ENCODE measurements around the gene PQBP1.

Gene PQBP1

DNA sequence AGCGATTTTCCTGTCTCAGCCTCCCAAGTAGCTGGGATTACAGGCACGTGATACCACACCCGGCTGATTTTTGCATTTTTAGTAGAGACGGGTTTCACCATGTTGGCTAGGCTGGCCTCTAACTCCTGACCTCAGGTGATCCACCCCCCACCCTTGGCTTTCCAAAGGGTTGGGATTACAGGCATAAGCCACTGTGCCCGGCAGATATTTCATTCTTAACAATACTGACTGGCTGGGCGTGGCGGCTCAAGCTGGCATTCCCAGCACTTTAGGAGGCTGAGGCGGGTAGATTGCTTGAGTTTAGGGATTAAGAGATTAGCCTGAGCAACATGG, 1.3 kb downstream of the PQBP1 start:
- no peak for DNase-seq (ENCODE audit: low read depth, low spot score)
- no peak overlapping the region for H3K27ac ChIP-seq

DNA sequence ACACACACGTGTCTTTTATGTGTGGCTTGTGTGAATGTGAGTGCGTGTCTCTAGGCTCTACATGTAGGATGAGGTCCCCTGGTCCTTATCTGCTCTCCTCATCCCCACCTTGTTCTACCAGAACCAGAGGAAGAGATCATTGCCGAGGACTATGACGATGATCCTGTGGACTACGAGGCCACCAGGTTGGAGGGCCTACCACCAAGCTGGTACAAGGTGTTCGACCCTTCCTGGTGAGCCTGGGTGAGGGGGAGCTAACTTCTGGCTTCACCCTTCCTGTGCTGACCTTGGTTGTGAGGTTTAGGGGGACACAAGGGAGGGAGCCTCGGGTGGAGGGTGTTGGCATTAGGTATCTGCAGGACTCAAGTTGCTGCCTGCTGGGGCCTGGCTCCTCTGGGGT, 3.3 kb downstream of the PQBP1 start:
- no peak for DNase-seq (ENCODE audit: low read depth, low spot score)
- no peak overlapping the region for H3K27ac ChIP-seq

DNA sequence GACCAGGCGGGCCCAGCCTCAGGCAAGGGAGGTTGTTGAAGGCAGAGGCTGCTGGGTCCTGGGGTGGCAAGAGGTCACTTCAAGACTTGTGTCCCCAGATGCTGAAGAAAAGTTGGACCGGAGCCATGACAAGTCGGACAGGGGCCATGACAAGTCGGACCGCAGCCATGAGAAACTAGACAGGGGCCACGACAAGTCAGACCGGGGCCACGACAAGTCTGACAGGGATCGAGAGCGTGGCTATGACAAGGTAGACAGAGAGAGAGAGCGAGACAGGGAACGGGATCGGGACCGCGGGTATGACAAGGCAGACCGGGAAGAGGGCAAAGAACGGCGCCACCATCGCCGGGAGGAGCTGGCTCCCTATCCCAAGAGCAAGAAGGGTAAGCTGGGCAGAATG, 4.4 kb downstream of the PQBP1 start:
- H3K27ac ChIP-seq = no peak overlapping the region
- no peak for DNase-seq (ENCODE audit: low read depth, low spot score)

DNA sequence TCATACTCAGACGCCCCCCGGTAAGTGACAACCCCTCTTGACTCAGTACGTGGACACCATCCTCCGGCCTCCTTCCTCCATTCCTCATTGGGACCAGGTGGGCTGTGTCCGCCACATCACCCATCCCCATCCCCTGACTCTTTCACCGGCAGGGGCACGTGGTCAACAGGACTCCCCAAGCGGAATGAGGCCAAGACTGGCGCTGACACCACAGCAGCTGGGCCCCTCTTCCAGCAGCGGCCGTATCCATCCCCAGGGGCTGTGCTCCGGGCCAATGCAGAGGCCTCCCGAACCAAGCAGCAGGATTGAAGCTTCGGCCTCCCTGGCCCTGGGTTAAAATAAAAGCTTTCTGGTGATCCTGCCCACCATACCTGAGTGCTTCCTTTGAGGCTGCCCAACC, 5.0 kb downstream of the PQBP1 start:
- no peak for DNase-seq (ENCODE audit: low read depth, low spot score)
- H3K27ac ChIP-seq = no peak overlapping the region

DNA sequence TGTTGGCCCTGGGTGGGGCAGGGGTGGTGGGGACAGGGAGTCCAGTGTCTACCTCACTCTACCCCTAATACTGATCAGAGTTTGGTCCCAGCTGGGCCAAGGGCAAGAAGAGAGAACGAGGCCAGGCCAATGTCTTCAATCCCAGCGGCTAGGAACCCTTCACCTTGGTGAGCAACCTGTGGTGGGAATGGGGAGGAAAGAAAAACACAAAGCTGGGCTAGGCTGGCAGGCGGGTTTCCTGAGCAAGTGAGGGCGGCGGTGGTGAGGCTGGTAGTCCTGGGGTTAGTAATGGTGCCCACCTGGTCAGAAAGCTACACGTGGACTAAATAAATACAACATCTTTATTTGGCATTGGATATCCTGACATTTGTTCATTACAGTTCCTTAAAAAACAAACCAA, 5.6 kb downstream of the PQBP1 start:
- H3K27ac ChIP-seq = no peak overlapping the region
- no peak for DNase-seq (ENCODE audit: low read depth, low spot score)

DNA sequence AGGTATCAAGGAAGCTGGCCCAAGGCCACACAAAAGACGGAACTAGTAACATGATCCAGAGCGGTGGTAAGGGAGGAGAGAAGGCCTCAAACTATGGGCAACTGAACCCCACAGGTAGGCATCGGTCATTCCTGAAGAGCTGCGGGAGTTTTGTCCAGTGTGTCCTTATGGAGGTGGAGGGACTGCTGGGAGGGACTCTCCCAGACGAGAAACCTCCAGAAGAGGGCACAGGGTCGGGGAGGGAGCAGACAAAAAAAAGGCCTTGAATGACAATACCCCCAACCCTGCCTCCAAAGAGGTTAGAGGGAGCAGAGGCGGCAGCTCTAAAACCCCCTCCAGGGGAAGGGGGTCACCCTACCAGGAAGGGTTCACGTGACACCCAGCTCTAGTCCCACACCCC, 6.5 kb downstream of the PQBP1 start:
- H3K27ac ChIP-seq = no peak overlapping the region

DNA sequence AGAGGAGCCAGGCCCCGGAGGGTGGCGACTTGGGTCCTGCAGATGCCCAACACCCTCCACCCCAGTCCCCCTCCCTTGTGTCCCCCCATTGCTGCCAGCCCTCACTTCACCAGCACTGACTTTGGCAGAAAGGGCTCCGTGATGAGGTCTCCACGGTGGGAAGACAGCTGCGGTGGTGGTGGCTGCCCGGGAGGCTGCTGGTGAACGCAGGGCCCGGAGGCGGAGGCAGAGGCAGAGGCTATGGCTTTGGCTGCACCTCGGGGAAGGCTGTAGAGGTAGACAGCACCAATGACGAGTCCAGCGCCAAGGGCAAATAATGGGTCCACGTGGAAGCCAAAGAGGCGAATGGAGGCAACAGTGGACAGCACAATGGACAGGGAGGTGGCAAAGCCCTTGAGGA, 6.9 kb downstream of the PQBP1 start:
- DNase-seq (ENCODE audit: low read depth, low spot score) = no peak
- H3K27ac ChIP-seq = no peak overlapping the region

More for the DNA sequence above, 6.5 kb downstream of the PQBP1 start:
- no peak for DNase-seq (ENCODE audit: low read depth, low spot score)

DNA sequence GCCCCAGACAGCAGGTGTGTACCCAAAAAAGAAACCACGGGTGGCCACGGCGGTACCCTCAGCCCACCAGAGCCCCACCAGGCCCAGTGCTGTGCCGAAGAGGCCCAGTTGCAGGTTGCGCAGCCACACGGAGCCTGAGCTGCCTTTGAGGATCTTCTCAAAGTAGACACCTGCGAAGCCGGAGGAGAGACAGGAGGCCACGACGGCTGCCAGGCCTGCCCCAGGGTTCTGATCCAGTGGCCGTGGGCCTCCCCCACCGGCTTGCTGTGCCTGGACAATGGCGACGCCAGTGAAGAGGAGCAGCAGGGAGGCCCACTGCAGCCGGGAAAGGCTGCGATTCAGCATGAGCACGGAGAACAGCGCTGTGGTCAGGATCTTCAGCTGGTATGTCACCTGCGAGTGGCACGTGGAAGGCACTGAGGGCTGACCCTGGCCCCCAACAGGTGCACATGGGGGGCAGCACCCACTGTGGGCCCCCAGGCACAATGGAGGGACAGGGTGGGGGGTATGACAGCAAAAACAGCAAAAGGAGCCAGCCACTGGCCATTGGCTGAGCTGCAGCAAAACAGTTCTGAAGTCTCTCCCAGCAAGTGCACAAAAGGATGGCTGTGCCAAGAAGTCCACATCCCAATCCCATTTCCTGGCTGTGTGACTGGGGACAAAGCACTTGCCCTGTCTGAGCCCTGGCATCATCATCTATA, 7.5 kb downstream of the PQBP1 start:
- no peak for DNase-seq (ENCODE audit: low read depth, low spot score)
- H3K27ac ChIP-seq = no peak overlapping the region

DNA sequence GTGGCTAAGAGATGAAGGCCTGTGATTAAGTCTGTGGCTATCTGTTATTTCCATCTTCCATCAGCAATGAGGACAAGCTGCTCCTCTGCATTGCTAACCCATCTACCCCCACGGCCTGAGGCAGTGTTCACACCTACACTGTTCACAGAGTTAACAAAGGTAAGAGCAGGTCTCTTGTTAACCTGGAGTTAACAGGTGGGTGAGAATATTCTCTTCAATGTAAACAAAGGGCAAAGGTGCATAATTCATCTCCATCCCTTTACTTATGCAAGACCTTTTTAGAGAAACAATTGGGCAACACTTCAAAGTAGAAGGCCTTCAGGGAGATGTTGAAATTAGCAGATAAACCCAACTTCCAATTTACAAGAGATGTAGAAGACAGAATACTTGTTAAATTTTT, 10.9 kb downstream of the PQBP1 start:
- DNase-seq (ENCODE audit: low read depth, low spot score) = no peak
- no peak overlapping the region for H3K27ac ChIP-seq

DNA sequence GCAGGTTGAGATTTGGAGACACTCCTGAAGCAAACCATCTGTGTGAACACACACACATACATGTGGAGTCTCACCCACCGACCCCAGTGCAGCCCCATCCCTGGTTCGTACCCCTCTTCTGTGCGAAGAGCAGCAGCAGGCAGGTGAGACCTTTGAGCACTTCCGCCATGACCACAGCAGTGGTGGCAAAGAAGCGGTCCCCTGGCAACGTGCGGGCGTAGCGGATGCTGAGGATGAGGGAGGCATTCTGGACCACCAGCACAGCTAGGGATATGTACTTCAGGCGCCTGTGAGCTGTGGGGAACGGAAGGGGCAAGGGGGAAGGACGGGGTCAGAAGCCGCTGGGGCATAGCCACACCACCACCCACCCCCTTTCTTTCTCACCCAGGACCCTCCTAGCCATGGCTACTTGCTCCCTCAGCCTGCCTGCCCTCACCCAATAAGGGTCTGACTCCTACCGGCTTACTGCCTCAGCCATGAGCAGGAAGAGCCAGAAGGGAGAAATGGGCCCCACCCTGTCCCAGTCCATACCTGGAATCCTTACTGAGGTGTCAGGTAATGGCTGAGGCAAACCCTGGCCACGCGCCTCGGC, 12.1 kb downstream of the PQBP1 start:
- no peak for DNase-seq (ENCODE audit: low read depth, low spot score)
- peak overlapping the region; percentile 90 for H3K27ac ChIP-seq

DNA sequence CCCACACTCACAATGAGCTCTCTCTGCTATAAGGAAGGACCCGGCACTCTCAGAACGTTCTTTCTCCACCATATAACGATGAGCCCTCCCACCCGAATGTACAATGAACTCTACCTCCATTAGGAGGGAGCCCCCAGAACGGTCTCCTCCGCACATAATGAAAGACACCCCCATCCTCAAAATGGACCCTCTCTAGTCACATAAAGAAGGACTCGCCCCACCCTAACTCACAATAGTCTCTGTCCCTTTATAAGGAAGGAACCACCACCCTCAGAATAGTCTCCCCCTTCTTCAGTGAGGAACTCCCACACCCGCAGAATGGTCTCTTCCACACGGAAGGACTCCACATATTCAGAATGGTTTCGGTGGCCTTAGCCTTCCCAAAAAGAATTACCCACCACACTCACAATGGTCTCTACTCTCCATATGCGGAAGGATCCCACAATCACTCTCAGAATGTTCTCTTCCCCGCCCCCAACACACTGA, 13.2 kb downstream of the PQBP1 start:
- peak overlapping the region; percentile 90 for H3K27ac ChIP-seq
- DNase-seq (ENCODE audit: low read depth, low spot score) = no peak

DNA sequence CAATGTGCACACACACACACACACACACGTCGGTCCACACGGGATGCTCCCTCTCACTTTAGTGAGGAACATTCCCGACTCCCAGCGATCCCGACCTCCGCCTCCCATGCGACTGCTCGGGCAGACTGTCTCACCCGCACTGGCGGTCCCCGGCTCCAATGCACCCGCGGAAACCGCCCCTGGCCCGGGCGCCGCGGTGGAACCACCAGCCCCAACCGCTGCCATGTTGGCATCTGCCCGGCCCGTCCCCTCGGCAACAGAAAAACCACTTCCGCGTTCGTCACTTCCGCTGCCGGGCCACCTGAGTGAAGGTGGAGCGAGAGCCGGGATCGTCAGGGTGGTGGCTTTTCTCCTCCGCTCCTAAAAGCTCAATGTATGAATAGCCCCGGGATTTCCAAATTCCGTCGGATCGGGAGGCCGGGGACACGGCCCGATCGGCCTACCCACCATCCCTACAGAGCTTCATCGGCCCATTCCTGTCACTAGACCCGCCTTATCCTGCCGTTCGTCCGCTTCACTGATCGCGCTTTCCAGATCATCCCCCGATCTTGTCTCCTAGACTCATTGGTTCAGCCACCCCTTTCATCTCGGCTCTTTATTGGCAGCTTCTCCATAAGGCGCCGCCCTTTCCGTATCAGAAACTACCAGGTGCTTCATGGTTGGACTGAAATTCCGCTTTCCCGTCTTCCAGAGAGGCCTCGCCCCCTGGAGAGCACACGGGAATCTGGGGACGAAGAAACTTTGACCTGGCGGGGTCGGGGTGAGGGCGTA, 13.9 kb downstream of the PQBP1 start, which contains the start of gene SLC35A2:
Gene SLC35A2, minus strand, starts transcription at position 235 of the 771 bp plus-strand sequence. Its CDS starts 10 bp downstream, at position 225.
- H3K27ac ChIP-seq = peak within 1 kb of the TSS; percentile 90
- no peak for DNase-seq (ENCODE audit: low read depth, low spot score)

DNA sequence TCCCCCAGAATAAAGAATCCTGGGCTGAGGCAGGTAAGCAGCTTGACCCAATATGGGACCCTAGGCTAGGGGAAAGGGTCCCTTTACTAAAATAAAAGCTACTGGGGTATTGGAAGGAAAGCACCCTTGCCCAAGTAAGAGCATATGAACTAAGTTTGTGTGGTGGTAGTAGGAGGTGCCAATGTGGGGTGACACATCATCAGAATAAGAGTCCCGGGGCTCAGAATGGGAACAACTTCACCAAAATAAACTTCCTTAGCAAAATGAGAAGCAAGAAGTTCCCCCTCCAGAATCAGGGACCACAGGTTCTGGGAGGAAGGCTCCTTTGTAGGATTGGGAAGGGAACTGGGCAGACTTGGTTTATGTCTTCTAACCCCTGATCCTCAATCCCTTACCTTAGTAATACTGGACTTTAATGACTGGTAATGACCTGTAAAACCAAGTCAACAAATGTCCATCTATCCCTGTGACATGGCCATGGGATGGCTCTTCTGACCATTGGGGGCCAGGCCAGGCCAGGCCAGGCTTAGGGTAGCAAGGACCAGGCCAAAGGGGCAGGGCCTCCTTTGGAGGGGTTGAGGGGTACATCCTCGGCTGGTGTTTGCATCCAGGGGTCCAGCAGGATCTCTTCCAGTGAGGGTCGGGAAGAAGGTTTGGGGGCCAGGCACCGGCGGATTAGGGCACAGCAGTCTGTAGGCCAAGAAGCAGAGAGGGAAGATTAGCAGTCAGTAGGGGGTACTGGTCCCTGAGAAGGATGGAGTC, 16.1 kb downstream of the PQBP1 start:
- H3K27ac ChIP-seq = no peak overlapping the region
- DNase-seq (ENCODE audit: low read depth, low spot score) = no peak

DNA sequence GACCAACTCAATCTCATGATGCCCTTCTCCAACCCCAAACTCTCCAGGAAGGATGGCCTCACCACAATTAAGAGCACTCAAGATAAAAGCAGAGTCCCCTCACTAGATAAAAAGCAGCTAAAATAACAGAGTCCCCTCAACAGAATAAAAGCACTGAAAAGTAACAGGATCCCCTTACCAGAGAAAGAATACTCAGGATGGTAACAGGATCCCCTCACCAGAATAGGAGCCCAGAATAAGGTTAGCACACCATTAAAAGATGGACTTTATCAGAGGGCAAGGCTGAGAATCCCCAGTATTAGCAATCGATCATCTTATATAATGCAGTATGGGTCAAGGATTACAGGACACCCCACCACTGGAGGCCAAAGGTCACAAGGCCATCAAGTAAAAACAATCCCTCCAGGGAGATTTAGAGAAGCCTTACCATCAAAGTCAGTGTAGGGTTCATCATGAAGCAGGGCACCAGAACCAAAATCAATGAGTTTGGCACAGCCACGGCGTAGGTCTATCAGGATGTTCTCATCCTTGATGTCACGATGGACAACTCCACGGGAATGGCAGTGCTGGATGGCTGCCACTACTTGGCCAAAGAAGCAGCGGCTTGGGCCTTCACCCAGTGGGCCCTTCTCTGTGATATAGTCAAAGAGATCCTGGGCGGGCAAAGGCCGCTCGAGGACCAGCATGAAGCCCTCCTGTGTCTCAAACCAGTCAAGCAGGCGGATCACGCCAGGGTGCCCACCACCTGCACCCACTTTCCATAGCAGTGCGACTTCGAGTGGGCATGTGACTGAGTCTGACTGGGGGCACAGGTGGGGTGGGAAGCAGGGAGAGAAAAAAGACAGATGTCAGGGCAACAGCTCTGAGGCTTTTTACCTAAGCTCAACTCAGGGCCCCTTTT, 17.1 kb downstream of the PQBP1 start:
- no peak for DNase-seq (ENCODE audit: low read depth, low spot score)
- H3K27ac ChIP-seq = no peak overlapping the region

DNA sequence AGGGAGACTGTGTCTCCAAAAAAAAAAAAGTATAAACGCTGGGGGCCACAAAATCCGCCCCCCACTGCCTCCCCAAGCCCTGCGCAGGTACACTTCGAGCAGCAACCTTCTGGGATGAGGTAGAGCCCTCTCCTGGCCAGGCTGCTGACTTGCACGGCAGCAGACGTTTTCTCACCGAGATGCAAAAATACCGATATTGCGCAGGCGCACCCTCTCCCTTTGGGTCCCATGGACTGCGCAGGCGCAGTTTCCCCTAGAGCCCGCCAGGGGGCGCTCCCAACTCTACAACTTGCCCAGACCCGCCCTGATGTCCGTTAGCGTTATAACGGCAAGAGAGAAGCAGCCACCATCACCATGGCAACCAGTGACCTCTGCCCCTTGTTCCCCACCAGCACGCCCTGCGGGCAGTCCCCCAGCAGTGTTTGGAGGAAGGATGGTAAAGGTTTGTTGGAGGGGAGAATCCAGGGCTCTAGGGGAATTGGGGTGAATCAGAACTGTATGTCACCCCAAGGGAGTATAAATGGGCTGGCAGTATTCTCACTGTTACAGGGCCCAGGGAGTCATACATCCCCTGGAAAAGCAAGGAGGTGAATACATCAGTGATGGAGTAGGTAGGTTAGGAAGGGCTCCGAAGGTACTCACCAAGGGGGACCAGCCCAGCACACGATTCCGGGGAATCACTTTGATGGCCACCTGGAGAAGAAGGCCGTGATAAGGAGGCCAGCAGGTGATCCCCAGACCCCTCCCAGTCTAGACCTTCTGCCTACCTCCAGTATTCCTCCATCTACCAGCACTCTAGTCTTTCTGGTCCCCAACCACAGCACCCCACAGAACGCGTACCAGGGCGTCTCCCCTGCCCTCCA, 19.6 kb downstream of the PQBP1 start:
- no peak overlapping the region for H3K27ac ChIP-seq
- DNase-seq (ENCODE audit: low read depth, low spot score) = peak; percentile 44

DNA sequence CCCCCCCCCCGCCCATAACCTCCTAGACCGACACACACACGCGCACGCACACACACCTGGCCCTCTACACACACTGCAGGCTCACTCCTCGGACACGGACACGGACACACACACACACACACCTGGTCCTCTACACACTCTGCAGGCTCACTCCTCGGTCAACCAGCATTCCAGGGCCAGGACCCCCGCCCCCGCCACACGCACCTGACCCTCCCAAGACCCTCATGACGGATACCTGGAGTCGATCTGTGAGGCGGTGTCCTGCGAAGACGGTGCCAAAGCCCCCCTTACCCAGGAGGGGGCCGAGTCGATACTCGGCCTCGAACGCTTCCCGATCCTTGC, 20.5 kb downstream of the PQBP1 start:
- H3K27ac ChIP-seq = peak overlapping the region; percentile 20
- no peak for DNase-seq (ENCODE audit: low read depth, low spot score)

DNA sequence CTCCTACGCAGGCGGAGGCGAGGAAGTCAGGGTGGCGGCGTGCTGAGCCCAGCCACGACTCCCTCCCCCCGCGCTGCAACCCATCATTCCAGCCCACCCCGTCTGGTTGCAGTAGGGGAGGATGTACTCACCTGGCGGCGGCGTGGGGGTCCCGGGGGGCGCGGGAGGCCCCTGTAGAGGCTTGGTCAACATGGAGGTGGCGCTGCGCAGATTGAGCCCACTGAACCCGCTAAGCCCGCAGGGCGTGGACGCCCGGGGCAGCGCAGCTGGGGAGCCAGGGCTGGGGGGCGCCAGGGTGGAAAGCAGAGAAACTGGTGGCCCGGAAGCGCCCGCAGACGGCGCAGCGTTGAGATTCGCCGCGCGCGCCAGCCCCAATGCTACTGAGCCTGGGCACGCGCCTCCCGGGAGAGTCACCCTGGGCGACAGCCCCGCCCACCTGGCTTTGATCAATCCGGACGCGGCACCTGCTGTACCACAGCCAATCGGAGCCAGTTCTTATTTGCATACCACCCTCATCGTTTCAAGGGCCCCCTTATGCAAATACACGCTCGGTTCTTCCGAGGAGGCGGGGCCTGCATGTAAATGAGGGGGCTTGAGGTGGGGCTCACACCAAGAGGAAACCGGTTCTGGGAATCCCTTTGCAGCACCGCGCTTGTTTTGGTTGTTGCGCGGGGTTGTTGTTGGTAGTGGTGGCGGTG, 21.1 kb downstream of the PQBP1 start, which contains the start of gene PIM2:
Gene PIM2, minus strand, starts transcription at position 382 of the 698 bp plus-strand sequence. Its CDS starts 190 bp downstream, at position 192.
- DNase-seq (ENCODE audit: low read depth, low spot score) = peak; percentile 52
- H3K27ac ChIP-seq = peak within 1 kb of the TSS; percentile 20

DNA sequence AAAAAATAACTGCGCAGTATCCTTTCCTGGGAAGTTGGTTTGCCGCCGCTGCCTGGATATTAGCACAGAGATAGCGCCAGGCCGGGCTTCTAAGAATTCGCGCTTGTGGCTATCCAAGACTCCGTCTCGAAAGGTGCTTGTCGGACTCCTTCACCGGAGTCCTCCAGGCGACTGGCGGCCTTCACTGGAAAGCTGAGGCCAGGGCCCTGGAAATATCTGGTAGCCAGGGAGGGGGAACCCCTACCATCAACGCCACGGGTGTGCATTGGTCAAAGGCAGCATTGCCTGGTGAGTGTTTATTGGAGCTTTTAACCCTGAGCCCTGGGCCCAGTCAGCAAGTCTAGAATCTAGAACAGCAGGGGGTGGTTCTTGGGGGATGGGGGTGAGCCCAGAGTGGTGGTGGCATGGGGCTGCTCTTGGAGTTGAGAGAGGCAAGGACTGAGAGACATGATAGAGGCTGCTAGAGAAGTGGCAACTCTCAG, 21.7 kb downstream of the PQBP1 start:
- peak overlapping the region; percentile 10 for H3K27ac ChIP-seq
- DNase-seq (ENCODE audit: low read depth, low spot score) = no peak

Measured in epithelial cell of prostate (primary cell).